OCI-LY7 (cell line): Measurements from ENCODE around the gene TRRAP. TPM values are rescaled to one million over a fixed set of nuclear protein-coding genes. Genes with fewer than 3 reads are reported as not detected.

ENCODE experiments used
- BruUV-seq: library from RNA; stranded (reverse); fragments of 400-500 nt; replicated peaks from 2 replicates; lab custom pipeline; 2021; lab: Mats Ljungman, UMichigan
- CTCF ChIA-PET: fragments of 300-600 bp; sonication (Branson Sonifier 250); formaldehyde crosslinking; loops from one replicate; lab custom pipeline; 2022; ENCODE audit warnings: antibody characterized with exemption; ENCODE audit not compliant: unreplicated experiment; lab: Charles Lee
- POLR2A ChIA-PET: fragments of 300-600 bp; sonication (Branson Sonifier 250); formaldehyde crosslinking; loops from one replicate; lab custom pipeline; 2022; ENCODE audit warnings: antibody characterized with exemption; lab: Charles Lee
- DNase-seq: peaks from one replicate; pipeline ENCODE4 v3.0.0-alpha.2; 2015; ENCODE audit warnings: low spot score
- H2AFZ ChIP-seq: fragments of 200-600 bp; sonication (generic), shearing (Covaris generic); 2 replicates; pipeline ENCODE4 v1.6.1; 2014; ENCODE audit warnings: mild to moderate bottlenecking, antibody characterized with exemption, low read length, moderate library complexity
- H3K27ac ChIP-seq: fragments of 200-600 bp; sonication (generic); 2 replicates; pipeline ENCODE4 v1.5.1; 2014; ENCODE audit warnings: mixed run types, low read depth, mild to moderate bottlenecking, moderate library complexity, low read length, inconsistent platforms; ENCODE audit not compliant: poor library complexity, severe bottlenecking
- H3K36me3 ChIP-seq: fragments of 200-600 bp; sonication (generic); 2 replicates; pipeline ENCODE4 v1.6.1; 2014; ENCODE audit warnings: mild to moderate bottlenecking, antibody characterized with exemption, low read length, moderate library complexity, mixed read lengths; ENCODE audit not compliant: insufficient read depth
- H3K4me1 ChIP-seq: fragments of 200-600 bp; sonication (generic); 2 replicates; pipeline ENCODE4 v1.5.1; 2014; ENCODE audit warnings: mild to moderate bottlenecking, low read length; ENCODE audit not compliant: insufficient read depth, poor library complexity, severe bottlenecking
- H3K4me2 ChIP-seq: fragments of 200-600 bp; sonication (generic); 2 replicates; pipeline ENCODE4 v1.6.1; 2014; ENCODE audit warnings: mild to moderate bottlenecking, low read length
- H3K4me3 ChIP-seq: fragments of 200-600 bp; sonication (generic); 2 replicates; pipeline ENCODE4 v1.5.1; 2014; ENCODE audit warnings: mild to moderate bottlenecking, low read depth, low read length; ENCODE audit not compliant: poor library complexity, severe bottlenecking
- H3K79me2 ChIP-seq: fragments of 200-600 bp; sonication (generic); 2 replicates; pipeline ENCODE4 v1.6.1; 2016; ENCODE audit warnings: low read depth, mild to moderate bottlenecking, low read length, moderate library complexity, mixed read lengths; ENCODE audit not compliant: insufficient read depth
- H3K9me2 ChIP-seq: fragments of 200-600 bp; sonication (generic); 2 replicates; pipeline ENCODE4 v1.6.1; 2016; ENCODE audit warnings: mild to moderate bottlenecking, low read length, mixed read lengths; ENCODE audit not compliant: insufficient read depth
- H3K9me3 ChIP-seq: fragments of 200-600 bp; sonication (generic); 2 replicates; pipeline ENCODE4 v1.6.1; 2014; ENCODE audit warnings: mild to moderate bottlenecking, mixed run types, low read length, mixed read lengths
- H4K20me1 ChIP-seq: fragments of 200-600 bp; sonication (generic); 2 replicates; pipeline ENCODE4 v1.6.1; 2014; ENCODE audit warnings: mild to moderate bottlenecking, antibody characterized with exemption, low read length, moderate library complexity, mixed read lengths; ENCODE audit not compliant: insufficient read depth
- CTCF ChIP-seq: fragments of 200-600 bp; sonication (generic); conservative IDR thresholded peaks from 2 replicates; pipeline ENCODE4 v1.5.1; 2014; ENCODE audit warnings: mild to moderate bottlenecking, antibody characterized with exemption, low read length, moderate library complexity, mixed read lengths
- EZH2phosphoT487 ChIP-seq: fragments of 200-600 bp; sonication (generic); IDR thresholded peaks from 2 replicates; pipeline ENCODE4 v1.6.1; 2018; ENCODE audit warnings: low read depth, borderline replicate concordance, mild to moderate bottlenecking, mixed run types, antibody characterized with exemption, low read length, moderate library complexity, mixed read lengths
- intact Hi-C: fragments of 100-400 bp; cut with micrococcal nuclease; formaldehyde crosslinking; loops from one replicate; pipeline ENCODE4 v1.10.0; 2022; ENCODE audit not compliant: unreplicated experiment
- total RNA-seq, 2 experiments: library from RNA; depleted of rRNA in 1 of 2; stranded (reverse); fragments of >200 nt in 1 of 2; shearing (Covaris generic) in 1 of 2; gene quantifications; 2 replicates each; pipeline ENCODE4 v1.2.3, GENCODE V29; 2014 to 2022

Gene TRRAP
- total RNA-seq, 2 experiments from 2014 or later: 50.4 to 86.1 TPM

DNA sequence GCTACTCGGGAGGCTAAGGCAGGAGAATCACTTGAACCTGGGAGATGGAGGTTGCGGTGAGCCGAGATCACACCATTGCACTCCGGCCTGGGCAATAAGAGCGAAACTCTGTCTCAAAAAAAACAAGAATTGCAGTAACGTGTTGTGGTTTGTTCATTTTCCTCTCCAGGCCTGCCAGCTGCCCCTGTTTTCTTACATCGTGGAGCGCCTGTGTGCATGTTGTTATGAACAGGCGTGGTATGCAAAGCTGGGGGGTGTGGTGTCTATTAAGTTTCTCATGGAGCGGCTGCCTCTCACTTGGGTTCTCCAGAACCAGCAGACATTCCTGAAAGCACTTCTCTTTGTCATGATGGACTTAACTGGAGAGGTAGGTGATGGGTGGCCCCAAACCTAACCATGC, 52.1 kb downstream of the TRRAP start:
- Histone ChIP-seq H2AFZ (no peak overlapping the region), H3K79me2 (no peaks in the 10 kb centered on the region), H3K4me1 (no peaks in the 10 kb centered on the region), H3K9me2 (no peaks in the 10 kb centered on the region), H3K27ac (no peak overlapping the region), H3K36me3 (peaks cover 97% of the 10 kb centered on the region), H4K20me1 (no peaks in the 10 kb centered on the region), H3K4me2 (no peak overlapping the region), H3K4me3 (no peak overlapping the region), H3K9me3 (no peaks in the 10 kb centered on the region)
- ChIA-PET CTCF (interaction anchor here (1.0 kb wide), 1 partner anchor 55 kb away, joined by 3 read pairs; no protein-coding TSS in a partner anchor), POLR2A (interaction anchor here (0.6 to 0.7 kb wide), 2 partner anchors 41 to 42 kb away, joined by 3 to 4 read pairs; no protein-coding TSS in a partner anchor)
- DNase-seq: no peak
- intact Hi-C loops: no loop called here
- no TSS peak for BruUV-seq
- TF ChIP-seq CTCF: no peak
- no peak for TF ChIP-seq EZH2phosphoT487

GRCh38 chr7:98930921-98931320, 52.6 kb downstream of the TRRAP start:
- Histone ChIP-seq H3K9me3 (no peaks in the 10 kb centered on the region), H3K36me3 (peaks cover 97% of the 10 kb centered on the region), H3K27ac (no peak overlapping the region), H2AFZ (no peak overlapping the region), H3K4me2 (no peak overlapping the region), H3K4me1 (no peaks in the 10 kb centered on the region), H4K20me1 (no peaks in the 10 kb centered on the region), H3K4me3 (no peak overlapping the region), H3K79me2 (no peaks in the 10 kb centered on the region), H3K9me2 (no peaks in the 10 kb centered on the region)
- CTCF ChIA-PET: no interaction called here
- POLR2A ChIA-PET: interaction anchor here (0.6 kb wide), 1 partner anchor 43 kb away, joined by 4 read pairs; no protein-coding TSS in a partner anchor
- intact Hi-C loops: no loop called here
- TF ChIP-seq CTCF: no peak
- BruUV-seq: no TSS peak
- no peak for DNase-seq

- CTCF ChIA-PET: no interaction called here
- H2AFZ ChIP-seq: no peak overlapping the region
- TF ChIP-seq CTCF (no peak), EZH2phosphoT487 (no peak)
- POLR2A ChIA-PET: no interaction called here
- no peaks in the 10 kb centered on the region for H3K4me1 ChIP-seq
- no peaks in the 10 kb centered on the region for H3K79me2 ChIP-seq
- DNase-seq: no peak
- H4K20me1 ChIP-seq: no peaks in the 10 kb centered on the region
- no peaks in the 10 kb centered on the region for H3K9me3 ChIP-seq
- no peak overlapping the region for H3K4me3 ChIP-seq
- H3K4me2 ChIP-seq: no peak overlapping the region
- H3K27ac ChIP-seq: no peak overlapping the region
- no peaks in the 10 kb centered on the region for H3K9me2 ChIP-seq
- no TSS peak for BruUV-seq
- intact Hi-C loops: no loop called here
- H3K36me3 ChIP-seq: peaks cover 96% of the 10 kb centered on the region
These were observed 55.0 kb downstream of the TRRAP start for GRCh38 chr7:98933321-98933720.
